Measurements from ENCODE around the gene IL32.

DNA sequence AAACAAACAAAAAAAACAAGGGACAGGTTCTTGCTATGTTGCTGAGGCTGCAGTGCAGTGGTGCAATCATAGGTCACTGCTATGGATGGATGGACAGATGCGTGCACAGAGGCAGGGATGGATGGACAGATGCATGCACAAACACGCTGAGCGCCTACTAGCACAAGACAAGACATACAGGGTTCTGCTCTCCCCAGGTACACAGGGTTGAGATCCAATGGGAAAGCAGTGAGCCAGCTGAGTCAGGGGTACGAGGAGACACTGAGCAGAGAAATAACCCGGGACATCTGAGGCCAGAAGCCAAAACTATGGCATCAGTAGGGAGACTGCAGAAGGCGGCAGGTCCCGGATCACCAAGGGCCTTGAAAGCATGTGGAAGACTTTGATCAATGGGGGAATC is 6.2 kb downstream of the IL32 start:
- TF ChIP-seq, protein P1, sequence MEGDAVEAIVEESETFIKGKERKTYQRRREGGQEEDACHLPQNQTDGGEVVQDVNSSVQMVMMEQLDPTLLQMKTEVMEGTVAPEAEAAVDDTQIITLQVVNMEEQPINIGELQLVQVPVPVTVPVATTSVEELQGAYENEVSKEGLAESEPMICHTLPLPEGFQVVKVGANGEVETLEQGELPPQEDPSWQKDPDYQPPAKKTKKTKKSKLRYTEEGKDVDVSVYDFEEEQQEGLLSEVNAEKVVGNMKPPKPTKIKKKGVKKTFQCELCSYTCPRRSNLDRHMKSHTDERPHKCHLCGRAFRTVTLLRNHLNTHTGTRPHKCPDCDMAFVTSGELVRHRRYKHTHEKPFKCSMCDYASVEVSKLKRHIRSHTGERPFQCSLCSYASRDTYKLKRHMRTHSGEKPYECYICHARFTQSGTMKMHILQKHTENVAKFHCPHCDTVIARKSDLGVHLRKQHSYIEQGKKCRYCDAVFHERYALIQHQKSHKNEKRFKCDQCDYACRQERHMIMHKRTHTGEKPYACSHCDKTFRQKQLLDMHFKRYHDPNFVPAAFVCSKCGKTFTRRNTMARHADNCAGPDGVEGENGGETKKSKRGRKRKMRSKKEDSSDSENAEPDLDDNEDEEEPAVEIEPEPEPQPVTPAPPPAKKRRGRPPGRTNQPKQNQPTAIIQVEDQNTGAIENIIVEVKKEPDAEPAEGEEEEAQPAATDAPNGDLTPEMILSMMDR (conservative IDR thresholded peaks at IDR 0.05; ENCODE audit: low read depth, low read length) = no peak
- TF ChIP-seq EZH2 (IDR thresholded peaks at IDR 0.05; ENCODE audit: borderline replicate concordance, low read depth, low read length, poor library complexity, severe bottlenecking) = no peak

Measured in A673 (cell line).